AG04450 (cell line): ENCODE results near the gene VMP1. TPM values are rescaled to one million over a fixed set of nuclear protein-coding genes. Genes with fewer than 3 reads are reported as not detected.

Experiments used
- CTCF ChIA-PET: fragments of 300-600, 350-600 bp; formaldehyde crosslinking; extraction: SDS; loops from one replicate; lab custom pipeline; 2022; ENCODE audit warnings: antibody characterized with exemption, inconsistent platforms; lab: Charles Lee
- POLR2A ChIA-PET: fragments of 350-600 bp; formaldehyde crosslinking; extraction: SDS; loops from one replicate; lab custom pipeline; 2021; ENCODE audit warnings: antibody characterized with exemption, inconsistent platforms; lab: Yijun Ruan, JAX
- DNase-seq: peaks from one replicate; pipeline ENCODE4 v3.0.0-alpha.2; 2011; ENCODE audit warnings: low read depth, low spot score
- H3K27ac ChIP-seq: one replicate; pipeline ENCODE4 v1.5.1; 2012; ENCODE audit warnings: low read depth, low read length, control low read depth
- H3K27me3 ChIP-seq: one replicate; pipeline ENCODE4 v1.6.0; 2012; ENCODE audit warnings: low read length; ENCODE audit not compliant: control insufficient read depth, insufficient read depth
- H3K4me3 ChIP-seq: 2 replicates; pipeline ENCODE4 v1.5.1; 2011; ENCODE audit warnings: mild to moderate bottlenecking, low read depth, low read length, control low read depth
- H3K9me3 ChIP-seq: 2 replicates; pipeline ENCODE4 v1.5.1; 2012; ENCODE audit warnings: low read length; ENCODE audit not compliant: control insufficient read depth, insufficient read depth
- CTCF ChIP-seq: IDR thresholded peaks from 2 replicates; pipeline ENCODE4 v1.5.1; 2011; ENCODE audit warnings: low read depth, low read length, control low read depth, inconsistent platforms
- polyA plus RNA-seq: library from polyadenylated mRNA; depleted of rRNA; stranded (reverse); fragments of >200 nt; gene quantifications from 2 replicates; pipeline ENCODE4 v1.2.3, GENCODE V29; 2011

The VMP1 gene
- polyA plus RNA-seq, 1 experiment: 196 TPM

DNA sequence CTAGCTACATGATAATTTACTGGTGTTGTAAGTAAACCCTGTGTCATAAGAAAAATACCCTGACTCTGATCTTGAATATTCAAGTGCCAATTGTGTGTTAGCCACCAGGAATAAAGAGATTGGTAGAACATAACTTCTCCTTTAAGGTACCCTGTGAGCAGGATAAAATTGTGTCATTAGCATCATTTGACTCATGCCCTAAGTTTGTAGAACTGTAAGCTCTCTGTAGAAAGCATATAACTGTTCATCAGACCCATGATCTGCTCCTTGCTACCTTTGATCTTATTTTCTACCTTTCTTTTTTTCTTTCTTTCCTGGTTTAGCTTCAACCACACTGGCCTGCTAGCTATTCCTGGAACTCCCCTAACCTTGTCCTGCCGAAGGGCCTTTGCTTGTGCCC is 36.1 kb upstream of the VMP1 start:
- DNase-seq: no peak
- no peak overlapping the region for H3K27ac ChIP-seq
- ChIA-PET POLR2A (interaction anchor here (0.6 to 1.9 kb wide), 2 partner anchors 15 to 52 kb away, joined by 7 read pairs; partner anchors contain the start of gene CLTC), CTCF (interaction anchor here (0.6 to 2.0 kb wide), 4 partner anchors 15 to 188 kb away, joined by 3 to 7 read pairs (median 3); no protein-coding TSS in a partner anchor)
- no peak for TF ChIP-seq CTCF
- no peaks in the 10 kb centered on the region for H3K9me3 ChIP-seq
- no peaks in the 10 kb centered on the region for H3K27me3 ChIP-seq
- H3K4me3 ChIP-seq: no peak overlapping the region

- CTCF ChIA-PET: interaction anchor here (1.0 kb wide), 2 partner anchors 184 to 365 kb away, joined by 3 read pairs; no protein-coding TSS in a partner anchor
- DNase-seq: no peak
These were observed 32.2 kb upstream of the VMP1 start for GRCh38 chr17:59675231-59675630.

DNA sequence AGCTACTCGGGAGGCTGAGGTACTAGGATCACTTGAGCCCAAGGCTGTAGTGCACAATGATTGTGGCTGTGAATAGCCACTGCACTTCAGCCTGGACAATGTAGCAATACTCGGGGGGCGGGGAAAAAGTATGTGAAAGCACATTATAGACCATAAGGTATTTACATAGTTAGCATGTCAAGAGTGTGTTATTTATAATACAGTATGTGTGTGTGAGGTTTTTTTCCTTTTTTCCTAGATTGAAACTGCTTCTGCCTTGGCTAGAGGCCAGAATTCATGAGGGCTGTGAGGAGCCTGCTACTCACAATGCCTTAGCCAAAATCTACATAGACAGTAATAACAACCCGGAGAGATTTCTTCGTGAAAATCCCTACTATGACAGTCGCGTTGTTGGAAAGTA is 30.7 kb upstream of the VMP1 start:
- H3K27ac ChIP-seq: no peak overlapping the region
- POLR2A ChIA-PET: no interaction called here
- no peak for TF ChIP-seq CTCF
- H3K4me3 ChIP-seq: no peak overlapping the region
- no peaks in the 10 kb centered on the region for H3K27me3 ChIP-seq
- H3K9me3 ChIP-seq: no peaks in the 10 kb centered on the region
- no peak for DNase-seq
- CTCF ChIA-PET: no interaction called here

More at GRCh38 chr17:59675231-59675630, 32.2 kb upstream of the VMP1 start:
- H3K27ac ChIP-seq: no peak overlapping the region
- no peaks in the 10 kb centered on the region for H3K27me3 ChIP-seq
- no peaks in the 10 kb centered on the region for H3K9me3 ChIP-seq
- TF ChIP-seq CTCF: no peak
- H3K4me3 ChIP-seq: no peak overlapping the region
- POLR2A ChIA-PET: no interaction called here

DNA sequence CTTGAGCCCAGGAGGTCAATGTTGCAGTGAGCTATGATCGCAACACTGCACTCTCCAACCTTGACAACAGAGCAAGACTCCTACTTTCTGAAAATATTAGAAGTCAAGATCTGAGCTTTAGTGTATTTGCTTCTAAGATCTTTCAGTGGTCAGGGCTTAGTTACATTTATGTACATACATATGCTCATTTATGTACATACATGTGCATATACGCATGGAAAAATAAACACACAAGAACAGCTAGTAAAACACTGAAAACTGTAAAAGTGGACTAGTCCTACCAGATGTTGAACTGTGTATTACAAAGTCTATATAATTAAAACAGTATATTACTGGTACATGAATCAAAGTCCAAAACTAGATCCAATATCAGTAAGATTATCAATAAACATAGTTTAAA is 28.5 kb upstream of the VMP1 start:
- H3K9me3 ChIP-seq: no peaks in the 10 kb centered on the region
- H3K4me3 ChIP-seq: no peak overlapping the region
- POLR2A ChIA-PET: interaction anchor here (0.6 kb wide), 1 partner anchor 57 kb away, joined by 4 read pairs; no protein-coding TSS in a partner anchor
- no peak for DNase-seq
- CTCF ChIA-PET: no interaction called here
- H3K27me3 ChIP-seq: no peaks in the 10 kb centered on the region
- no peak overlapping the region for H3K27ac ChIP-seq
- TF ChIP-seq CTCF: no peak

GRCh38 chr17:59680314-59680713 is 27.1 kb upstream of the VMP1 start:
- POLR2A ChIA-PET: interaction anchor here (1.0 kb wide), 1 partner anchor 61 kb away, joined by 4 read pairs; the partner anchor contains the start of gene CLTC
- no peaks in the 10 kb centered on the region for H3K9me3 ChIP-seq
- TF ChIP-seq CTCF: no peak
- no peak overlapping the region for H3K27ac ChIP-seq
- DNase-seq: peak; percentile 13
- CTCF ChIA-PET: no interaction called here
- H3K27me3 ChIP-seq: no peaks in the 10 kb centered on the region
- no peak overlapping the region for H3K4me3 ChIP-seq
